T-helper 2 cell treated with Interferon-gamma antibody and Interleukin-4, amounts not matched to agents 5 μg/mL and 100 μg/mL, for 36 hours (primary cell): ENCODE measurements around the gene LHX3.

Source experiments
- DNase-seq: peaks from one replicate; pipeline ENCODE4 v3.0.0; 2021; ENCODE audit warnings: low spot score
- H3K27ac Mint-ChIP-seq: one replicate; pipeline ENCODE4 v1.8.0; 2021; ENCODE audit warnings: mild to moderate bottlenecking, mixed read lengths
- H3K27me3 Mint-ChIP-seq: one replicate; pipeline ENCODE4 v1.8.0; 2021; ENCODE audit warnings: low read depth, mixed read lengths
- H3K36me3 Mint-ChIP-seq: one replicate; pipeline ENCODE4 v1.8.0; 2021; ENCODE audit warnings: low read depth, mixed read lengths
- H3K4me1 Mint-ChIP-seq: one replicate; pipeline ENCODE4 v1.8.0; 2021; ENCODE audit warnings: low read depth, mixed read lengths
- H3K4me3 Mint-ChIP-seq: one replicate; pipeline ENCODE4 v1.8.0; 2022; ENCODE audit warnings: mild to moderate bottlenecking, moderate library complexity, mixed read lengths
- H3K9me3 Mint-ChIP-seq: one replicate; pipeline ENCODE4 v1.8.0; 2021; ENCODE audit warnings: mixed read lengths

The LHX3 gene

DNA sequence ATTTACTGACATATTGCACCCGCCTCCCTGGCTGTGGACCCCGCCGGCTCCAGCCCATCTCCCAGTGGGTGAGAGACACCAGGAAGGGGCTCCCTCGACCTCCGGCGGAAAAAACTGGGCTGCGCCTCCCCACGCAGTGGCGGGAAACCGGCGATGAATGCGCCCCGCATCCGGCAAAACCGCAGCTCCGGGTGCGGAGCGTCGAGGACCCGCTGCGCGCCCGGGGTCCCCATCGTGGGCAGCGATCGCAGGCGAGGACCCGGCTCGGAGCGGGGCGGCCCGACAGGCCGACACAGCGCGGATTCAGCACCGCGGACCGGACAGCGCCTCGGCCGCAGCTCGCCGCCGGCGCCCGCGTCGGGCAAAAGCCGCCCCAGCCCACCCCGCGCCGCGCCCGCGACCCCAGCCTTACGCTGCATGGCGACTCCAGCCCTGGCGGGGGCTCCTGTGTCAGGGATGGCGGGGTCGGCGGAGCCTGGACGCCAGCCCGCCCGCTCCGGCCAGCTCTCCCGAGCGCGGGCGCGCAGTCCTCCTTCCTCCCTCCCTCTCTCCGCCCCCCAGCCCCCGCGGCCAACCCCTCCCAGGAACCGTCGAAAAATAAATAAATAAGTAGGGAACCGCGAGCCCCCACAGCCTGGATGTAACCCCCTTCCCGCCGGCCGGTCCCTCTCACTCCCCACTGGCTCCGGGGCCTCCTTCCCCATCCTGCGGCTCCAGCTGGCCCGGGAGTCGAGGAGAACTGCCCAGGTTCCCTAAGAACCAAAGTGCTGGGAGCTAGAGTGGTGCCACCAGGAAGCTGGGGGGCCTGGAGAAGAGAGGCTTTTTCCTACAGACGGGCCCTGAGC lies 3.1 kb downstream of the LHX3 start:
- no peak overlapping the region for H3K4me3 Mint-ChIP-seq

DNA sequence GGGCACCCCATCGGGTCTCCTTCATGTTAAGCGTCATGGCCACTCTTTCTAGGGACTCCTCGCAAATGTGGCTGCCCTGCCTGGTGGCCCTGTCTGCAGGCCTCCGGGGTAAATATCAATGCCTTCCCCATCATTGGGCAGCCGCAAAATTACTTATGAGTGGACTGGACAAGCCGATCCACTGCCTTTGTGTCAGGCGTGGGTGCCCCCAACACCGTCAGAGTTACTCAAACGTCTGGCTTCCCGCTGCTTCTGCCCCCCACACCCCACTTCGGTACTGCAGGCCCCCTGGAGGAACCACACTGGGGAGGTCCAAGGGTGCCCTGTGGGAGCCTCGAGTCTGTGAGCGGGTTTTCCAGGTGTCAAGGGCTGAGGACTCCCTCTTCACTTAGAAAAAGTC lies 3.8 kb downstream of the LHX3 start:
- peaks cover 1% of the 10 kb centered on the region for H3K36me3 Mint-ChIP-seq
- peaks cover 52% of the 10 kb centered on the region for H3K27me3 Mint-ChIP-seq
- no peaks in the 10 kb centered on the region for H3K9me3 Mint-ChIP-seq
- H3K27ac Mint-ChIP-seq = no peak overlapping the region
- DNase-seq = no peak
- peaks cover 1% of the 10 kb centered on the region for H3K4me1 Mint-ChIP-seq
- no peak overlapping the region for H3K4me3 Mint-ChIP-seq

More for the DNA sequence above, 3.1 kb downstream of the LHX3 start:
- no peaks in the 10 kb centered on the region for H3K36me3 Mint-ChIP-seq
- peaks cover under 1% of the 10 kb centered on the region for H3K4me1 Mint-ChIP-seq
- no peak for DNase-seq
- H3K27me3 Mint-ChIP-seq = peaks cover 46% of the 10 kb centered on the region
- no peaks in the 10 kb centered on the region for H3K9me3 Mint-ChIP-seq
- no peak overlapping the region for H3K27ac Mint-ChIP-seq

DNA sequence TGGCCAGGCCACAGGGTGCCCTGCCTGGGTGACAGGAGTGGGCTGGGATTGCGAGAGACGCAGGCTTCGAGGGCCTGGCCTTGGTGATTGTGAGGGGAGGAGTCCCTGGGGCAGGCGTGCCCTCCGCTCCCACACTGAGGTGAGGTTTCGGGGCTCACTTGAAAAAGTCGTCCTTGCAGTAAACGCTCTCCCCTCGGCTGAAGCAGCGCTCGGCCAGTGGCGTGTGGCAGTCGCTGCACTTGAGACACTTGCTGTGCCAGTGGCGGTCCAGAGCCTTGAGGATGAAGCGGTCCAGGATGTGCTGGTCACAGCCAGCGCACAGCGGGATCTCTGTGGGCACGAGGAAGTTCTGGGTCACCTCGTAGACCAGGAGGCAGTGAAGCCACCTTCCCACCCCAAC lies 4.5 kb downstream of the LHX3 start:
- peaks cover 1% of the 10 kb centered on the region for H3K4me1 Mint-ChIP-seq
- peaks cover 55% of the 10 kb centered on the region for H3K27me3 Mint-ChIP-seq
- peaks cover 1% of the 10 kb centered on the region for H3K36me3 Mint-ChIP-seq
- no peak overlapping the region for H3K27ac Mint-ChIP-seq
- no peaks in the 10 kb centered on the region for H3K9me3 Mint-ChIP-seq
- H3K4me3 Mint-ChIP-seq = no peak overlapping the region
- DNase-seq = no peak

DNA sequence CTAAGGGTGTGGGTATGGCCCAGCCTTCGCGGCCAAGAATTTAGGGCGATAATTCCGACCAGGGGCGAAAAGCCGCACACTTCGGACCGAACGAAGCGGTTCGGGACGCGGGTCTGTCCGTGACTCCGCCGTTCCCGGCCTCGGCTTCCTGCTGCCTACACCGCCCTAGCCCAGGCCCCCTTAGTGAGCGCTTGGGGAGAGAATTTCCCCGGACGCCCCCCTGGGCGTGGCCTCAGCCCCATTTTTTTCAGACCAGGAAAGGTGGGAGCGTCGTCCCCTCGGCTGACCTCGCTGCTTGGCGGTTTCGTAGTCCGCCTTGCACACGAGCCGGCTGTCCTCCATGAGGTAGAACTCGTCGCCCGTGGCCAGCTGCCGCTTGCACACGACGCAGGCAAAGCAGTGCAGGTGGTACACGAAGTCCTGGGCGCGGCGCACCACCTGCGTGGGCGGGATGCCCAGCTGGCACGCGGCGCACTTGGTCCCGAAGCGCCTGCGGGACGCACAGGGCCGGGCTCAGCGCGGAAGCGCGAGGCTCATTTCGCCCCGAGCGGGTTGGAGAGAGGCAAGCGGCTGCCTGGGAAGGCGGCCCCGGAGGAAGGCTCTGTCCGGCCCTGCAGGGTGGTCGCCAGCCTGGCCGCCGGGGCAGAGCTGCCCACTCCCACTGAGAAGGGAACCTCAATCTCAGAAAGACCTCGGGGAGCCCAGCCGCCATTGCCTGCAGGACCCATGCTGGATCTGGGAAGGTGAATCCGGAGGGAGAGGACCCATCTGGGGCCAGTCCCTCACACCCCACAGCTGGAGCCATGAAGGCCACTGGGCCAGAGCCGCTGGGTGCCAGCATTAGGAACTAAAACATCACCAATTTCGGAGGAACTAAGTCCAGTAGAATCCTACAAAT lies 5.3 kb downstream of the LHX3 start:
- H3K4me1 Mint-ChIP-seq = peaks cover 1% of the 10 kb centered on the region
- H3K9me3 Mint-ChIP-seq = no peaks in the 10 kb centered on the region
- no peak overlapping the region for H3K4me3 Mint-ChIP-seq
- H3K27me3 Mint-ChIP-seq = peaks cover 61% of the 10 kb centered on the region
- peaks cover 1% of the 10 kb centered on the region for H3K36me3 Mint-ChIP-seq
- DNase-seq = no peak
- H3K27ac Mint-ChIP-seq = no peak overlapping the region

DNA sequence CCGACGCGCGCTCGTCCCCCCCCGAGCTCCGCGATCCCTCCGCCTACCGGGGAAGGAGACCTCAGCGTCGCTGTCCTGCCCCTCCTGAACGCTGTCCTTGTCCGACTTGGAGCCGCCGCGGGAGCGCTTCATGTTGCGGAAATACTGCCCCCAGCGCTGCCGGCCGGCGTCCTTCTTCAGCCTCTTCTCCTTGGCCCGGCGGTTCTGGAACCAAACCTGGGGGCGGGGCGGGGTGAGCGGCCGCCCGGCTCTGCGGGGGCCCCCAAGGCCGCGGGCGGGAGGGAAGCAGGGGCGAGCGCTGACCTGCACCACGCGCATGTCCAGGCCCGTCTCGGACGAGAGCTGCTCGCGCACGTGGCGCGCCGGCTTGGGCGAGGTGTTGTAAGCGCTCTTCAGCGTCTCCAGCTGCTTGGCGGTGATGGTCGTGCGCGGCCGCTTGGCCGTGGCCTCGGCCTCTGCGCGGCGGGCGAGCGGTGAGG lies 6.3 kb downstream of the LHX3 start:
- H3K4me1 Mint-ChIP-seq = peaks cover 1% of the 10 kb centered on the region
- no peak overlapping the region for H3K4me3 Mint-ChIP-seq
- H3K27ac Mint-ChIP-seq = no peak overlapping the region
- peaks cover 1% of the 10 kb centered on the region for H3K36me3 Mint-ChIP-seq
- H3K27me3 Mint-ChIP-seq = peaks cover 55% of the 10 kb centered on the region
- no peaks in the 10 kb centered on the region for H3K9me3 Mint-ChIP-seq
- no peak for DNase-seq

DNA sequence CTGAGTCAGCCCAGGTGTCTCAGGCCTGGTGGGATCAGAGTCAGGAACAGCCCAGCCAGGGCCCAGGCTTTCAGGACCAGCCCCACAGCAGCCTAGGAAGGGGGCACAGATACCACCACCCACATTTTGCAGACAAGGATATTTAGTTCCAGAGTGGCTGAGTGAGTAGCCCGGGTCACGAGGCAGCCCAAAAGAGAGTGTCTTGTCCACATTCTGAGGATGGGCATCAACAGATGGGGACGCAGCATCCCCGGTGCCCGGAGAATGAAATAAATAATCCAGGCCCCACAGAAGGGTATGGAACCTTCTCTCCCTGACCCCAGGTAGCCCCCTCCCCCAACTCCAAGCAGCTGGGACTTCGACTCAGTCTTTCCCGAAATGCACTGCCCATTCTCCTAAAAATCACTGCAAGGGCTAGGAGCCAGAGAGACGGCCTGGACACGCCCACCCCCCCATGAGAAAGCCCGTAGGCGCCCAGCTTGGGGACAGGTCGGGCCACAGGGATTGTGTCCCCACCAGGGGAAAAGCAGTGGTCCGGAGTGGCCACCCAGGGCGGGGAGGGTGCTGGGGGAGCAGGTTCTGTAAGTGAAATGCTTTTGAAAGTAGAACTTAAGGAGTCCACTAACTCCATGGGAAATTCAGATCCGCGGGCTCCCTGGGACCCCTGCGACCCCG lies 6.9 kb downstream of the LHX3 start:
- H3K27ac Mint-ChIP-seq = no peak overlapping the region
- H3K36me3 Mint-ChIP-seq = peaks cover 1% of the 10 kb centered on the region
- DNase-seq = no peak
- H3K4me1 Mint-ChIP-seq = peaks cover 1% of the 10 kb centered on the region
- no peaks in the 10 kb centered on the region for H3K9me3 Mint-ChIP-seq
- no peak overlapping the region for H3K4me3 Mint-ChIP-seq
- peaks cover 51% of the 10 kb centered on the region for H3K27me3 Mint-ChIP-seq

DNA sequence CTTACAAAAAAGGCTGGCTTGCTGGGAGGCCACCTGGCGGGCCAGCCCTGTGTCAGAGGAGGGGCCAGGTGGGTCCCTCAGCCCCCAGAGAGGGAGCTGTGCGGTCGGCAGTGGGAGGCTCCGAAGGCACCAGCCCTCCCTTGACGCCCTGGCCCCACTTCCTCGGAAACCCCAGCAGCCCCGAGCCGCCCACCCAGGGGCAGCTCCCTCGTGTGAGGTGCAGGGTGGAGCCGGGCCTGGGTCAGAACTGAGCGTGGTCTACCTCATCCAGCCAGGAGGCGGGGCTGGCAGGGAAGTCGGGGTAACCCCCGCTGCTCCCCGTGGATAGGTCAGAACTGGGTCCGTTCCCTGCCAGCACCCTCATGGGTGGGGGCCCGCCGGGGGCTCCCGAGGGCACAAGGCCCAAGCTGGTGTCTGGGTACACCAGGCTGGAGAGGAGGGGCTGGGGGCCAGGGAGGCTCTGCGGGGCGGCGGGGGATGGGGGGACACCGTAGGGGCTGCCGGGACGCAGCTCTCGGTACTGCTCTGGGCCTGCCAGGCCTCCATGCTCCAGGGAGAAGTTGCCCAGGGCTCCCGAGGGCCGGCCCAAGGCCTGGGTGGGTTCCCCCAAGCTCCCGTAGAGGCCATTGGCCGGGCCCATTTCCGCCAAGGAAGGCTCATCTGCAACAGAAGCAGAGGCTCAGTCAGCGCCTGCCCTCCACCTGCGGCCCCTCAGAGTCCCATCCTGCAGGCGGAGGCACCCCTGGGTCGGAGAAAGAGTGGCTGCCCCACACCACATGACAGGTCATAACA lies 7.6 kb downstream of the LHX3 start:
- H3K27me3 Mint-ChIP-seq = peaks cover 52% of the 10 kb centered on the region
- no peak overlapping the region for H3K4me3 Mint-ChIP-seq
- no peak overlapping the region for H3K27ac Mint-ChIP-seq
- peaks cover 1% of the 10 kb centered on the region for H3K4me1 Mint-ChIP-seq
- no peak for DNase-seq
- H3K36me3 Mint-ChIP-seq = peaks cover 1% of the 10 kb centered on the region
- no peaks in the 10 kb centered on the region for H3K9me3 Mint-ChIP-seq

DNA sequence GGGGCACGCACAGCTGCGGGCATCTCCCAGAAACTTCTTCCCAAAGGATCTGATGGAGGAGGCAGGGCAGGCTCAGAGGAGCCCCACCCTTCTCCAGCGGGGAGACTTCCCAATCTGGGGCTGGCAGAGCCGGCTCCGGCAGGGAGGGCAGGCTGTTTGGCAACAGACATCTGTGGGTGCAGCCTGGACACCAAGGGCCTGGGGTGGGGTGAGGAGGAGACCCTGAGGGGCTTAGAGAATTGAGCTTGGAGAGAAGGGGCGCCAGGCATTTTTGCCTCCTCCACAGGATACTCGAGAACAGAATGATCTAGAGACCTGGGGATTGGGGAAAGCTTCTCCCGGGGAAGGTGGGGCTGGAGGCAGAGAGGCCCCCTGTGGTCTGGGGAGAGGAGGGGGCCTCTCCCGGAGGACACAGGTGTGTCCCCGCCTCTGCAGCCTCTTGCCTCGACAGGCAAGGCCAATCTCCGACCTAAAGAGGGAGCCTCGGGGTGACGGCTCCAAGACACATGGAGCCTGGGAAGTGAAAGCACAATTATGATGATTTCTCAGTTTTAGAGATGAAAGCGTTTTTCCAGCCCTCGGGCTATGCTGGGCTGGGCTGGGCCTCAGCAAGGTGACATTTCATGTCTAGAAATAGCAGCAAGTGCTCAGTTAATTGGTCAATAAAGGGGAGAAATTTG lies 8.4 kb downstream of the LHX3 start:
- peaks cover 56% of the 10 kb centered on the region for H3K27me3 Mint-ChIP-seq
- no peak overlapping the region for H3K4me3 Mint-ChIP-seq
- peaks cover 1% of the 10 kb centered on the region for H3K4me1 Mint-ChIP-seq
- no peaks in the 10 kb centered on the region for H3K9me3 Mint-ChIP-seq
- peaks cover 1% of the 10 kb centered on the region for H3K36me3 Mint-ChIP-seq
- no peak overlapping the region for H3K27ac Mint-ChIP-seq
- no peak for DNase-seq

DNA sequence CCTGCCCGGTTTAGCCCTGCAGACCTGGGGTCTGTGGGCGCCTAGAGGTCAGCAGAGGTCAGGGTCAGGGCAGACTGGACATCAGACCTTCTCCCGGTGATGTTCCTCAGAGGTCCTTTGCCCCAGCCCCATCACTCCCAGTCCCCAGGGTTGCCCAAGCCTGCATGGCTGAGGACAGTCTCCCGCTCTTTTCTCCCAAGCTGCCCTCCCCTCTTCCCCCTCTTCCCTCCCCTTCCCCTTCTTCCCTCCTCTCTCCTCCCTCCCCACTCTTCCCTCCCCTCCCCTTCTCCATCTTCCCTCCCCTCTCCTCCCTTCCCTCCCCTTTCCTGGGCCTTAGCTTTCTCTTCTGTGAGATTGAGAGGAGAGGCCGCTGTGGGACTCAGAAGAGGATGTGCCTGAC lies 10.4 kb downstream of the LHX3 start:
- no peak for DNase-seq
- Mint-ChIP-seq H3K27me3 (peaks cover 60% of the 10 kb centered on the region), H3K36me3 (peaks cover 1% of the 10 kb centered on the region), H3K4me1 (peaks cover 1% of the 10 kb centered on the region), H3K27ac (no peak overlapping the region), H3K4me3 (no peak overlapping the region), H3K9me3 (no peaks in the 10 kb centered on the region)

DNA sequence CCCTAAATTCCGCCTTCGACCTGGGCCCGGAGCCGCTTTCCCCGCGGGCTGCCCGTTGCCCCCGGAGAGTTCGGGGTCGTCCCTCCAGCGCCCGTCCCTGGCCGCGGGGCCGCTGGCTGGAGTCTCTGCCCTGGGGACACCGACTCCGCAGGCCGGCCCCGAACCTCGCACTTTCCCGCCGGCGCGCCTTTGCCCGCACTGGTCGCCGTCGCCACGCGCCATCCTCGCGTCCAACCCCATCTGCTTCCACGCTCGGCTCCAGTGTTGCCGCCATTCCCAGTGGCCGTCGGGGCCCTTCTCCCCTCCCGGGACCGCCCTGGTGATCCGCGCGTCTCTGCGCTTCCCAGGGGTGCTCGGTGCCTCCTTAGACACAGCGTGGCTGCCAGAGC lies 11.0 kb downstream of the LHX3 start:
- H3K4me1 Mint-ChIP-seq = peaks cover 1% of the 10 kb centered on the region
- no peak overlapping the region for H3K27ac Mint-ChIP-seq
- no peaks in the 10 kb centered on the region for H3K9me3 Mint-ChIP-seq
- H3K27me3 Mint-ChIP-seq = peaks cover 58% of the 10 kb centered on the region
- H3K4me3 Mint-ChIP-seq = no peak overlapping the region
- no peak for DNase-seq
- H3K36me3 Mint-ChIP-seq = peaks cover 1% of the 10 kb centered on the region

DNA sequence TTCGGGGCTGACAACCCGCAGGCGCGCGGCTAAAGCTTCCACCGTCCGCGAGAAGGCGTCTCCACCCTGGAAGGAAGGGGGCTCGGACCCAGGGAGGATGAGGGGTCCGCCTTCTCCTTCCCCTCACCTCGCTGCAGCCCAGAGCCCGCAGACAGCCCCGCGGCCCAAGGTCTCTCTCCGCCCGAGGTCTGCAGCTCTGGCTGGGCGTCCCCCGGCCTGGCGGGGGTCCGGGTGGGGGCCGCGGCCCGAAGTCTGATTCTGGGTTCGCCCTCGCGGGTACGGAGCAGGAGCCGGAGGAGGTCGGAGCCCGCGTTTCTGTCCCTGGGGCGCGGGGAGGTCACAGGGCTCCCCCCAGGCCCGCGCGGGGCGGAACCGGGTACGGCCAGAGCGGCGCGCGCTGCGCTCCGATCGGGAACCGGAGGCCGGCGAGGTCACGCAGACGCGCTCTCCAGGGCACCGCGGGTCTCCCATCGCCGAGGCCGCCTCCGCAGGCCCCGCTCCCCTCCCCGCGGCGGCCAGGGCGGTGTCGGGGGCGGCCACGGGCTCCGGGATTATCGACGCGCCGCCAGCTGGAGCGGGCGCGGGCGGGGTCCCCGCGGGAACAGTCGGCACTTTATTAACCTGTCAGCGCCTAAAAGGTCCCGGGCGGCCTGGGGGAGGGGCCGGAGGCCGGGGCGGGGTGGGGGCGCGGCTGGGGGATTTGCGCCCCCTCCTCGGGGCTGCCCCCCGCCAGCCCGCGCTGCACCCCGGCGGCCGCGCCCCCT lies 11.6 kb downstream of the LHX3 start:
- H3K4me1 Mint-ChIP-seq = peaks cover 1% of the 10 kb centered on the region
- peaks cover 56% of the 10 kb centered on the region for H3K27me3 Mint-ChIP-seq
- DNase-seq = no peak
- H3K9me3 Mint-ChIP-seq = no peaks in the 10 kb centered on the region
- no peak overlapping the region for H3K27ac Mint-ChIP-seq
- no peak overlapping the region for H3K4me3 Mint-ChIP-seq
- peaks cover 1% of the 10 kb centered on the region for H3K36me3 Mint-ChIP-seq

DNA sequence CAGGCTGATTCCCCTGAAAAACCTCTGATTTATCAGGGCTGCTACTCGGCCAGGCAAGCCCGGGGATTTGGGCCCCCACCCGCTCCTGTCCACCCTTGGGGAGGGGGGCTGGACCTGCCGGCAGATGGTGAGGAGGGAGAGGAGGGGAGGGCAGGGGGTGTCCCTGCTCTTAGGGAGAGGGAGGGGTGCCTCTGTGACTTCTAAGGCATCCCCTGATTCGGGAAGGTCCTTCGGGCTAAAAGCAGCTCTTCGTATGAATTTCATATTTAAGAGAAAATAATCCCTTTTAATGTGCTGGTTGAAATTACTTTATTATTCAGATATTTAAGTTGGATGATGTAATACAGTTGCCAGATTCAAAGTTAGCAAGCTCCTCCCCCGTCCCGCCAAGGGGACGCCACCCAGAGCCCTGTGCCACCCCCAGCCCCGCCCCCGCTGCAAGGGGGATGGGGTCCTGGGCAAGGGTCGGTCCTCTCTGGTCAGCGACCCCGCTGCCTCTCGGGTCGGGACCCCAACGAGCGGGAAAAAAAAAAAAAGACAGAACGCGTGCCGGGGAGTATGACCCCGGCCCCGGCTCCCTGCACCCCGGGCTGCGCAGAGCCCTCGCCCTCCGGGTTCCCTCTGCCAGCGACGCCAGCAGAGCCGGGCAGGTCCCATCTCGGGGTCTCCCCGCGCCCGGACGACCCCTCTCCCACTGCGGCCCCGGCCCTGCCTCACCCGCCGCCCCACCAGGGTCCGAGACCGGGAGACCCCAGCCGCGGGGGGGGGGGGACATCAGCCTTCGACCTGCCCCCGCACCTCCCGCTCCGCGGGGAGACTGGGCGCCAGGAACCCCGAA lies 12.4 kb downstream of the LHX3 start:
- no peak overlapping the region for H3K4me3 Mint-ChIP-seq
- H3K36me3 Mint-ChIP-seq = peaks cover 1% of the 10 kb centered on the region
- H3K9me3 Mint-ChIP-seq = no peaks in the 10 kb centered on the region
- no peak for DNase-seq
- H3K27ac Mint-ChIP-seq = no peak overlapping the region
- H3K27me3 Mint-ChIP-seq = peaks cover 48% of the 10 kb centered on the region
- H3K4me1 Mint-ChIP-seq = peaks cover 1% of the 10 kb centered on the region
